ENCODE results near the gene ARL6IP6. TPM values are rescaled to one million over a fixed set of nuclear protein-coding genes. Genes with fewer than 3 reads are reported as not detected.

Gene ARL6IP6
- total and polyA plus RNA-seq, 2 donors (not counting 1 experiment from before 2014, with no cell fraction given) = 17.8 to 20.4 TPM

GRCh38 chr2:152763651-152764050 is 45.2 kb downstream of the ARL6IP6 start:
- Mint-ChIP-seq H3K4me1 (no peaks in the 10 kb centered on the region), H3K4me3 (no peak overlapping the region), H3K27ac (no peak overlapping the region), H3K9me3 (ENCODE audit: insufficient read depth) (no peaks in the 10 kb centered on the region), H3K27me3 (no peaks in the 10 kb centered on the region)
- Histone ChIP-seq H3K9me3 (ENCODE audit: control extremely low read depth in 1 of 3, control insufficient read depth in 2 of 3, insufficient read depth in 1 of 3, low read length in 2 of 3) (no peaks in the 10 kb centered on the region), H3K27me3 (replicated peaks in 1 of 4; ENCODE audit: control extremely low read depth in 1 of 4, control insufficient read depth in 3 of 4, insufficient read depth in 4 of 4, low read length in 3 of 4) (no peaks in the 10 kb centered on the region), H3K79me2 (ENCODE audit: control insufficient read depth, insufficient read depth, low read length) (no peaks in the 10 kb centered on the region), H3K9ac (ENCODE audit: low read length) (no peak overlapping the region), H3K4me1 (ENCODE audit: control insufficient read depth in 2 of 2, insufficient read depth in 2 of 2, low read length in 2 of 2) (no peaks in the 10 kb centered on the region), H3K4me3 (ENCODE audit: control extremely low read depth in 1 of 5, extremely low read depth in 1 of 5, insufficient read depth in 1 of 5, low read depth in 2 of 5, low read length in 4 of 5) (no peak overlapping the region), H3K4me2 (replicated peaks; ENCODE audit: low read depth, low read length, poor library complexity, severe bottlenecking) (no peak overlapping the region), H4K20me1 (ENCODE audit: control insufficient read depth, insufficient read depth, low read length, poor library complexity, severe bottlenecking) (no peaks in the 10 kb centered on the region), H2AFZ (ENCODE audit: insufficient read depth, low read depth, low read length, poor library complexity, severe bottlenecking) (no peak overlapping the region), H3K27ac (ENCODE audit: low read length in 2 of 2) (no peak overlapping the region), H3K36me3 (replicated peaks in 1 of 2; ENCODE audit: control extremely low read depth in 1 of 2, control insufficient read depth in 1 of 2, extremely low read depth in 1 of 2, insufficient read depth in 2 of 2, low read length in 1 of 2) (peaks cover 4 to 9% of the 10 kb centered on the region in 2 experiments)
- intact Hi-C loops (cut with micrococcal nuclease) = no loop called here
- WGBS (ENCODE audit: insufficient coverage) = no CpG with 5 or more reads among the region's 1 CpG
- TF ChIP-seq CTCF (IDR thresholded peaks at IDR 0.05) (no peak), EZH2 (IDR thresholded peaks at IDR 0.05; ENCODE audit: borderline replicate concordance, insufficient read depth, low read depth, low read length, poor library complexity, severe bottlenecking) (no peak)
- CTCF ChIA-PET = no interaction called here
- ATAC-seq (ENCODE audit: low read depth) (no peak), DNase-seq (no peak)
- POLR2A ChIA-PET = no interaction called here

GRCh38 chr2:152766928-152767327 is 48.5 kb downstream of the ARL6IP6 start:
- intact Hi-C loops (cut with micrococcal nuclease) = no loop called here

More at GRCh38 chr2:152766928-152767327, 48.5 kb downstream of the ARL6IP6 start:
- Histone ChIP-seq H3K4me3 (ENCODE audit: control extremely low read depth in 1 of 5, extremely low read depth in 1 of 5, insufficient read depth in 1 of 5, low read depth in 2 of 5, low read length in 4 of 5) (no peak overlapping the region), H3K9ac (ENCODE audit: low read length) (no peak overlapping the region), H3K9me3 (ENCODE audit: control extremely low read depth in 1 of 3, control insufficient read depth in 2 of 3, insufficient read depth in 1 of 3, low read length in 2 of 3) (no peaks in the 10 kb centered on the region), H3K4me1 (ENCODE audit: control insufficient read depth in 2 of 2, insufficient read depth in 2 of 2, low read length in 2 of 2) (no peaks in the 10 kb centered on the region), H3K27me3 (replicated peaks in 1 of 4; ENCODE audit: control extremely low read depth in 1 of 4, control insufficient read depth in 3 of 4, insufficient read depth in 4 of 4, low read length in 3 of 4) (no peaks in the 10 kb centered on the region), H3K79me2 (ENCODE audit: control insufficient read depth, insufficient read depth, low read length) (no peaks in the 10 kb centered on the region), H3K36me3 (replicated peaks in 1 of 2; ENCODE audit: control extremely low read depth in 1 of 2, control insufficient read depth in 1 of 2, extremely low read depth in 1 of 2, insufficient read depth in 2 of 2, low read length in 1 of 2) (peaks cover 0 to 4% of the 10 kb centered on the region in 2 experiments), H3K27ac (ENCODE audit: low read length in 2 of 2) (no peak overlapping the region), H4K20me1 (ENCODE audit: control insufficient read depth, insufficient read depth, low read length, poor library complexity, severe bottlenecking) (no peaks in the 10 kb centered on the region), H3K4me2 (replicated peaks; ENCODE audit: low read depth, low read length, poor library complexity, severe bottlenecking) (no peak overlapping the region), H2AFZ (ENCODE audit: insufficient read depth, low read depth, low read length, poor library complexity, severe bottlenecking) (no peak overlapping the region)
- H3K27ac Mint-ChIP-seq = no peak overlapping the region
- H3K27me3 Mint-ChIP-seq = no peaks in the 10 kb centered on the region
- no peaks in the 10 kb centered on the region for H3K4me1 Mint-ChIP-seq
- H3K9me3 Mint-ChIP-seq (ENCODE audit: insufficient read depth) = no peaks in the 10 kb centered on the region
- WGBS (ENCODE audit: insufficient coverage) = no CpG with 5 or more reads among the region's 1 CpG
- DNase-seq (no peak), ATAC-seq (ENCODE audit: low read depth) (no peak)
- POLR2A ChIA-PET = no interaction called here
- no peak overlapping the region for H3K4me3 Mint-ChIP-seq
- CTCF ChIA-PET = no interaction called here
- TF ChIP-seq CTCF (IDR thresholded peaks at IDR 0.05) (no peak), EZH2 (IDR thresholded peaks at IDR 0.05; ENCODE audit: borderline replicate concordance, insufficient read depth, low read depth, low read length, poor library complexity, severe bottlenecking) (no peak)

Data from B cell (primary cell).